HEK293 (cell line): ENCODE results near the gene SARNP.

Experiments
- PBX3 ChIP-seq: sonication (generic); formaldehyde crosslinking; IDR thresholded peaks from 2 replicates; pipeline ENCODE4 v1.8.1; 2022; ENCODE audit warnings: mild to moderate bottlenecking, moderate library complexity, missing genetic modification reagents
- ZNF350 ChIP-seq: fragments of 450-650 bp; formaldehyde crosslinking; IDR thresholded peaks from 2 replicates; pipeline ENCODE4 v1.5.0; 2017; ENCODE audit warnings: missing biosample characterization, mild to moderate bottlenecking, missing genetic modification characterization
- ZNF843 ChIP-seq: fragments of 450-650 bp; formaldehyde crosslinking; IDR thresholded peaks from 2 replicates; pipeline ENCODE4 v1.5.1; 2016; ENCODE audit warnings: missing biosample characterization, missing genetic modification characterization

DNA sequence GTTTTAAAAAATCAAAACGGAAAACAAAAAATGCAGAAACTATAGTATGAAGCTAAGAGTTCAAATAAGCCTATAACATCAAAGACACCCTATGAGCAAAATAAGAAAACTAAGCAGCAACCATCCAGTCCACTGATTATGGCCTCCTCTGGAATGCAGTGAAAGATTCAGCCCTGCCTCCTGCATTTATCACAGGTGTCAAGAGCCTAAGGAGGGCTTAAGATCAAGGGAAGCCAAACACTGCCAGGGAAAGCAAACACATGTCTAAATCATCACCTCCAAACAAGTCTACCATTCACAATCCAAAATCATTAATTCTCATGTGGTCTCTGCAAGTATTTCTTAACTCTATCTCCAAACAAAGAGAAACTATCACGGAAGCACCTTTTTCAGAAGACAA lies 28.4 kb downstream of the SARNP start:
- TF ChIP-seq ZNF843 (no peak), ZNF350 (no peak), PBX3 (CRISPR knock-in tag) (no peak)
